Measurements from ENCODE around the gene NEAT1. TPM values are rescaled to one million over a fixed set of nuclear protein-coding genes. Genes with fewer than 3 reads are reported as not detected.
"Not testable (repeated sequence)": the region's sequence is repeated elsewhere in the genome, so short reads cannot be mapped to it uniquely, and the experiment has no call there.

The NEAT1 gene
- total RNA-seq, 4 donors from 2014 or later, result 21.0 to 341 (median 183) TPM

DNA sequence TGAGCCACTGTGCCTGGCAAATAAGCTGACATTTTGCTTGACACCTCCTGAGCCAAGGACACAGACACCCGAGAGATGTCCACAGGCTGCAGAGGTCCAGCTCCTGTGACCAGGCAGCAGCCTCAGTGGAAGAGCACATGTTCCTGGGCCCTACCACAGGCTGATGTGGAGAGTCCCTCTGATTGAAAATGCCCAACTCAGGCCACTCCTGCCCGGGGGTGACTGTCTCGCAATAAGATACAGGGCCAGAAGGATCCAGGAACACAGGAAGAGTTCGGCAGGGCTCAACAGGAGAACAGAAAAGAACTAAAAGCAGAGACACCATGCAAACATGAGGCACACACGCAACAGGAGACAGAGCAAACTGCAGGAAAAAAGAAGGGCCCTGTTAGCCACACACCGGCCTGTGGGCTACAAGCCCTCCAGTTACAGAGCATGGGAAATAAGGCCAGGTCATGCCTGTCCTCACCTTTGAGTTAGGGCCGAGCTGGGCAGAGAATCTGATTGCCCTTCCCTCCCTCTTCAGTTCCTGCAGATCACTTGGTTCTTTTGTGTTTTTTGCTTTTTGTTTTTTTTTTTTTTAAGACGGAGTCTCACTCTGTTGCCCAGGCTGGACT lies 47.9 kb downstream of the NEAT1 start:
- no peak for ATAC-seq
- H3K4me1 ChIP-seq, result peaks cover 0 to 51% (median 29%) of the 10 kb centered on the region in 3 donors
- WGBS, 2 donors (ENCODE audit: low coverage in 1 of 2), result 53 to 58% methylated on average over 4 to 6 of the region's 8 CpGs
- no peak overlapping the region for H3K4me3 ChIP-seq
- no peaks in the 10 kb centered on the region for H3K27me3 ChIP-seq
- H3K27ac ChIP-seq, result peak overlapping the region; percentile 95 to 98 (median 96)
- TF ChIP-seq POLR2AphosphoS5 (IDR thresholded peaks at IDR 0.05) (no peak), POLR2A (IDR thresholded peaks at IDR 0.05) (no peak), EP300 (IDR thresholded peaks at IDR 0.05) (no peak)
- TF ChIP-seq, protein P1, sequence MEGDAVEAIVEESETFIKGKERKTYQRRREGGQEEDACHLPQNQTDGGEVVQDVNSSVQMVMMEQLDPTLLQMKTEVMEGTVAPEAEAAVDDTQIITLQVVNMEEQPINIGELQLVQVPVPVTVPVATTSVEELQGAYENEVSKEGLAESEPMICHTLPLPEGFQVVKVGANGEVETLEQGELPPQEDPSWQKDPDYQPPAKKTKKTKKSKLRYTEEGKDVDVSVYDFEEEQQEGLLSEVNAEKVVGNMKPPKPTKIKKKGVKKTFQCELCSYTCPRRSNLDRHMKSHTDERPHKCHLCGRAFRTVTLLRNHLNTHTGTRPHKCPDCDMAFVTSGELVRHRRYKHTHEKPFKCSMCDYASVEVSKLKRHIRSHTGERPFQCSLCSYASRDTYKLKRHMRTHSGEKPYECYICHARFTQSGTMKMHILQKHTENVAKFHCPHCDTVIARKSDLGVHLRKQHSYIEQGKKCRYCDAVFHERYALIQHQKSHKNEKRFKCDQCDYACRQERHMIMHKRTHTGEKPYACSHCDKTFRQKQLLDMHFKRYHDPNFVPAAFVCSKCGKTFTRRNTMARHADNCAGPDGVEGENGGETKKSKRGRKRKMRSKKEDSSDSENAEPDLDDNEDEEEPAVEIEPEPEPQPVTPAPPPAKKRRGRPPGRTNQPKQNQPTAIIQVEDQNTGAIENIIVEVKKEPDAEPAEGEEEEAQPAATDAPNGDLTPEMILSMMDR (IDR thresholded peaks at IDR 0.05), result no peak
- no peaks in the 10 kb centered on the region for H3K36me3 ChIP-seq
- H3K9me3 ChIP-seq, result no peaks in the 10 kb centered on the region

DNA sequence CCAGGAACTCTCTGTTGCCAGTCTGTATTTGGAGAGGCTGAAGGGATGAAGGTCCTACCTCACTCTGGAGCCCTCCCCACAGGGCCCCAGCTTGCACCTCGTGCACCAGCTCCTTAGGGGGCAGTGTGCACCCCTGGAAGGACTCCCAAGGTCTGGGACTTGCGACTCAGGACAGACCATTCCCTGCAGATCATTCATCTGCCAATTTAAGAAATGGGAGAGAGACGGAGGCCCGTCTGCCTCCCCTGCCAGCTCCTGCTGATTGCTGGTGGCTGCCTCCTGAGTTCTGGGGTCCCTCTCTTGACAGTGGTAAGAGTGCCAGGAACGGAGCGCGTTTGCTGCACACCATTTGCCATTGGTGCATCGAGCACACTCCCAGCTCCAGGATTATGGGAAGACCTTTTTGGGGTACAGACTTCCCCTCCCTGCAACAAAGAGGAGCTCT lies 48.9 kb downstream of the NEAT1 start:
- H3K36me3 ChIP-seq, result no peaks in the 10 kb centered on the region
- H3K27ac ChIP-seq, result peak overlapping the region; percentile 95 to 98 (median 96)
- peaks cover 0 to 60% (median 34%) of the 10 kb centered on the region in 3 donors for H3K4me1 ChIP-seq
- no peaks in the 10 kb centered on the region for H3K27me3 ChIP-seq
- H3K4me3 ChIP-seq, result peak overlapping the region in 1 of 2 donors; percentile 37
- WGBS, 2 donors (ENCODE audit: low coverage in 1 of 2), result no CpG with 5 or more reads among the region's 8 CpGs
- peak; percentile 80 for ATAC-seq
- TF ChIP-seq, protein P1 (IDR thresholded peaks at IDR 0.05), result peak in 3 of 4 experiments; percentile 72 to 83 (median 74)
- TF ChIP-seq EP300 (IDR thresholded peaks at IDR 0.05), result no peak
- peak; percentile 85 for TF ChIP-seq POLR2AphosphoS5 (IDR thresholded peaks at IDR 0.05)
- TF ChIP-seq POLR2A (IDR thresholded peaks at IDR 0.05), result peak in 1 of 2 donors; percentile 20
- H3K9me3 ChIP-seq, result no peaks in the 10 kb centered on the region

DNA sequence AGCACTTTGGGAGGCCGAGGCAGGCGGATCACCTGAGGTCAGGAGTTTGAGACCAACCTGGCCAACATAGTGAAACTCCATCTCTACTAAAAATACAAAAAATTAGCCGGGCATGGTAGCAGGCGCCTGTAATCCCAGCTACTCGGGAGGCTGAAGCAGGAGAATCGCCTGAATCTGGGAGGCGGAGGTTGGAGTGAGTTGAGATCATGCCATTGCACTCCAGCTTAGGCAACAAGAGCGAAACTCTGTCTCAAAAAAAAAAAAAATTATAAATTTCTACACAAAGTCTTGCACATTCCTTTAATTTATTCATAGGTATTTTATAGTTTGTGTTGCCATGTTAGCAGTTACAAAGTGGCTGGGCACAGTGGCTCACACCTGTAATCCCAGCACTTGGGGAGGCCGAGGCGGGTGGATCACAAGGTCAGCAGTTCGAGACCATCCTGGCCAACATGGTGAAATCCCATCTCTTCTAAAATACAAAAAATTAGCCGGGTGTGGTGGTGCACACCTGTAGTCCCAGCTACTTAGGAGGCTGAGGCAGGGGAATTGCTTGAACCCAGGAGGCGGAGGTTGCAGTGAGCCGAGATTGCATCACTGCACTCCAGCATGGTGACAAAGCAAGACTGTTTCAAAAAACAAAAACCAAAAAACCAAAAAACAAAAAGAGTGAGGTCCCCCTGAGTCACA lies 50.1 kb downstream of the NEAT1 start:
- not testable (repeated sequence) for H3K4me3 ChIP-seq, H3K27me3 ChIP-seq, H3K9me3 ChIP-seq, ATAC-seq, H3K36me3 ChIP-seq
- peaks cover 0 to 65% (median 37%) of the 10 kb centered on the region in 3 donors for H3K4me1 ChIP-seq
- H3K27ac ChIP-seq, result peak overlapping the region; percentile 95 to 98 (median 96)
- WGBS, 2 donors (ENCODE audit: low coverage in 1 of 2), result 71% methylated on average over 9 to 14 of the region's 14 CpGs

- WGBS, 2 donors (ENCODE audit: low coverage in 1 of 2), result 75 to 86% methylated on average over 7 of the region's 7 CpGs
- Histone ChIP-seq H3K36me3 (no peaks in the 10 kb centered on the region), H3K27ac (peak overlapping the region; percentile 95 to 98 (median 96)), H3K9me3 (no peaks in the 10 kb centered on the region), H3K4me3 (no peak overlapping the region), H3K27me3 (no peaks in the 10 kb centered on the region), H3K4me1 (peaks cover 2 to 68% (median 43%) of the 10 kb centered on the region in 3 donors)
- TF ChIP-seq POLR2A (IDR thresholded peaks at IDR 0.05) (no peak), POLR2AphosphoS5 (IDR thresholded peaks at IDR 0.05) (no peak), EP300 (IDR thresholded peaks at IDR 0.05) (no peak)
- TF ChIP-seq, protein P1 (IDR thresholded peaks at IDR 0.05), result no peak
- no peak for ATAC-seq
These were observed 50.8 kb downstream of the NEAT1 start for GRCh38 chr11:65473278-65473860.

- 80 to 100% methylated on average over 1 to 2 of the region's 3 CpGs for WGBS, 2 donors (ENCODE audit: low coverage in 1 of 2)
- Histone ChIP-seq H3K9me3 (no peaks in the 10 kb centered on the region), H3K4me1 (peaks cover 9 to 72% (median 49%) of the 10 kb centered on the region in 3 donors), H3K27ac (peak overlapping the region in 3 of 4 donors; percentile 37 to 98 (median 96)), H3K27me3 (no peaks in the 10 kb centered on the region), H3K36me3 (no peaks in the 10 kb centered on the region), H3K4me3 (no peak overlapping the region)
- TF ChIP-seq POLR2A (IDR thresholded peaks at IDR 0.05), result no peak
- TF ChIP-seq, protein P1 (IDR thresholded peaks at IDR 0.05), result no peak
- TF ChIP-seq POLR2AphosphoS5 (IDR thresholded peaks at IDR 0.05), result no peak
- no peak for TF ChIP-seq EP300 (IDR thresholded peaks at IDR 0.05)
- ATAC-seq, result no peak
These were observed 52.3 kb downstream of the NEAT1 start for GRCh38 chr11:65474864-65475263.

Measured in gastroesophageal sphincter (tissue), 4 donors.